HL-60/S4 (cell line): ENCODE measurements around the gene PAWR.
"Not testable (repeated sequence)": the region's sequence is repeated elsewhere in the genome, so short reads cannot be mapped to it uniquely, and the experiment has no call there.

Source experiments
- in situ Hi-C: fragments of 300-500 bp; cut with MboI; formaldehyde crosslinking; loops from 2 replicates; pipeline ENCODE4 v1.14.3; 2022; ENCODE audit warnings: low sequenced_read_pairs

Gene PAWR

DNA sequence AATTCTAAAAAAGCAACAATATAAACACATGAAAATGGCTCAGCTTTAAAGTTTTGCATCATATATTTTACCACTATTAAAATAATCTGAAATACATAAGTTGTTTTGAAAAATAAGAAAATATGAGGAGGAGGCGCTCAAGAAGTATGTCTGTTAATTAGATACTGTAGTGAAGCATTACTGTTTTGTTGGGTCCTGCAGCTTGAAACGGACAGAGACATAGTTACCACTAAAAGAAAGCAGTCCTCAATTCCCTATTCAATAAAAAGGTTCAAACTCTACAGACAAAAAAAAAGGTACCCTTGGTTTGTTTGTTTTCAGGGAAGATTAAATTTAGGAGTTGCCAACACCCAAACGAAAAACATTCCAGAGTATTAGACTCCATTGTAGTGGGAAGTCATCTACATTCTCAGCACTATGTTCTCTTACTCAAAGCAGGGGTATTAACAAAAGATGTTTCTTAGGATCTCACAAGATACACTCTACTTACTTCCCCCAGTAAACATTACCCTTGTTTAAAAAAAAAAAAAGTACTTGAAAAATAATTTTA lies 3.0 kb downstream of the PAWR start:
- in situ Hi-C loops = no loop called here

DNA sequence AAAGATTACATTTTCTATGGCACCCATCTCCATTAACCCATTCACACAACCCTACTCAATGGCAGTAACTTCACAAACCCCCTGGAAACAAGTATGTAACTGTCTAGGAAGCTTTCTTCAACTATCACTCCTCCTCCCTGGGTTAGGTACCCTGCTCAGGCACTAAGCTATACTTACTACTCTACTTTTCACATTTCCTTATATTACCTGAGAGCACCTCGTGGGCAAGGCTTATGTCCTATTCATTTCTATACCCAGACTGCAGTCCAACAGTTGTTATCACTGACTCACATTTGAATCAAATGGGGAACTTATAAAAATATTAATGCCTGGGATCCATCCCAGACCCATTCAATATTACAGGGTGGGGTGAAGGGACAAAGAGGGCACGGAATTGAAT lies 4.6 kb downstream of the PAWR start:
- in situ Hi-C loops = no loop called here

GRCh38 chr12:79685068-79685467 lies 5.7 kb downstream of the PAWR start:
- in situ Hi-C loops = no loop called here

DNA sequence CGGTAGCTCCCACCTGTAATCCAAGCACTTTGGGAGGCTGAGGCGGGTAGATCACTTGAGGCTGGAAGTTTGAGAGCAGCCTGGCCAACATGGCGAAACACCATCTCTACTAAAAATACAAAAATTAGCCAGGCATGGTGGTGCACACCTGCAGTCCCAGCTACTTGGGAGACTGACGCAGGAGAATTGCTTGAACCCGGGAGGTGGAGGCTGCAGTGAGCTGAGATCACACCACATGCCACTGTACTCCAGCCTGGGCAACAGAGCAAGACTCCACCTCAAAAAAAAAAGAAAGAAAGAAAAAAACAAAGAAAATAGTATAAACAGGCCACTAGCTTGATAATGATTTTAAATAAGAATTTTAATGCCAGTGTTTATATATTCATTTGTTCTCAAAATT lies 6.4 kb downstream of the PAWR start:
- in situ Hi-C loops = not testable (repeated sequence)

GRCh38 chr12:79682593-79682992 lies 8.2 kb downstream of the PAWR start:
- in situ Hi-C loops = no loop called here

- in situ Hi-C loops = no loop called here
Measured at GRCh38 chr12:79681008-79681590, 9.7 kb downstream of the PAWR start.

DNA sequence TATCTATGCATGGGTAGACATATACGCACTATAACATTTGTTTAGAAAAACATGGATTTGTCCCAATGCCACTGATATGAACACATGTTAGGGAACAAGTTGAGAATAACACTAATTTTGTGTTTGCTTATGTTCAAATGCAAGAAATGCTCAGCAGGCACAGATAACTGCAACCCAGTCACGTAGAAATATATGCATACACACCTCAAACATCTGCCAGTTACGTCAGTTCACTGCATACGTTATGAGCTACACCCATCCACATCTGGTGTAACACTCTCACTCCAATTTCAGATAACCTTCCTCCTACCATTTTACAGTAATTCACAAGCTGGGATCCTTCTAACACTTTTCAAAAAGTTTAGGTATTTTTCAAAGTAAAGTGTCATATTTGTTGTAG lies 10.7 kb downstream of the PAWR start:
- in situ Hi-C loops = no loop called here

DNA sequence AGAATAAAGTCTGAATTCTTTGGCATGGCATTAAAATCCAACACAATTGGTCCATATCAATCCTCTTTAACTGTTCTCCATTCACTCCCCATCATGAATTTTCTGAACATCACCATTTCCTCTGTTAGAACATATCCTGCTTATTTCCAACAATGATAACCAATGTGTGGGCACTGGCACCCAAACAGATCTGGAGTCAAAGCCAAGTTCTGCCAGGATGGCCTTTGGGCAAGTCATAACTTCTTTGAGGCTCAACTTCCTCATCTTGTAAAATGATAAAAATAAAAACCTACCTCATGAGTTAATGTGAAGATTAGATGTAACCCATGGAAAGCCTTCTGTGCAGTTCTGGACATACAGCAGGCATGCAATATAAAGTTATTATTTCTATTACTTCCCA lies 12.5 kb downstream of the PAWR start:
- in situ Hi-C loops = no loop called here

DNA sequence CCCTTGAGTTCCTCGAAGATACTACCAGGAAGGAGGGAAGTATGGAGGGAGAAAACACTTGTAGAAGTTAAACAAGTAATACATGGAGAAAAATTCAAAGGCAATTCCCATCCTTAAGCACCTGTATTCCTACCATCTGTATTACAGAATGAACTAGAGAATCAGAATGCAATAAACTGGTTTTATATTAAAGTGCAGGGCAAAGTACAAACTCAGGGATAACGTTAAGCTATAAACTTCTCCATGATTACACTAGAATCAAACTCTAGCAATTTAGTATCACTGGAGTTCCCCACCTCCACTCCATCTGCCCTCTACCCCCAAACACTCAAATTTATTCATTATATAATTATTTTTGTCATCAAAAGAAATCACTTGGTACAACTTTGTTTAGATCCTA lies 13.1 kb downstream of the PAWR start:
- in situ Hi-C loops = no loop called here

- in situ Hi-C loops = no loop called here
Measured at GRCh38 chr12:79676579-79676978, 14.2 kb downstream of the PAWR start.

- in situ Hi-C loops = no loop called here
Measured at GRCh38 chr12:79674629-79675028, 16.1 kb downstream of the PAWR start.

DNA sequence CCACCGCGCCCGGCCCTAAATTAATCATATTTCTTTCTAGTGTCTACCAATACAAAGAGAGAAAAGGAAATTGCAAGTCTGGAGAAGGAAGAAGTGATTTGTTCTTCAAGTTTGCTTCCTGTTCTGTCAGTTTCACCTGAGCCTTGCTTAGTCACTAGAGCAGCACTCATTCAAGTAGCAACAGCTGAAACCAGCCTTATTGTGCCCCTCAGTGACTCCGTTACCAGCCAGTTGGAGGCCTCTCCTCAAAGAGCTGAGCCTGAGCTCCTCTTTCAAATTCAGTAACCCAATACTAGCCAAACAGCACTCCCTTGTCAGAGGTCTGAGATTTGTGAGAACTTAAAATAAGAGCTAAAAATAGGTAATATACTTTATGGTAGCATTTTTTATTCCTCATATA lies 17.4 kb downstream of the PAWR start:
- in situ Hi-C loops = no loop called here

GRCh38 chr12:79668113-79668512 lies 22.7 kb downstream of the PAWR start:
- in situ Hi-C loops = no loop called here

DNA sequence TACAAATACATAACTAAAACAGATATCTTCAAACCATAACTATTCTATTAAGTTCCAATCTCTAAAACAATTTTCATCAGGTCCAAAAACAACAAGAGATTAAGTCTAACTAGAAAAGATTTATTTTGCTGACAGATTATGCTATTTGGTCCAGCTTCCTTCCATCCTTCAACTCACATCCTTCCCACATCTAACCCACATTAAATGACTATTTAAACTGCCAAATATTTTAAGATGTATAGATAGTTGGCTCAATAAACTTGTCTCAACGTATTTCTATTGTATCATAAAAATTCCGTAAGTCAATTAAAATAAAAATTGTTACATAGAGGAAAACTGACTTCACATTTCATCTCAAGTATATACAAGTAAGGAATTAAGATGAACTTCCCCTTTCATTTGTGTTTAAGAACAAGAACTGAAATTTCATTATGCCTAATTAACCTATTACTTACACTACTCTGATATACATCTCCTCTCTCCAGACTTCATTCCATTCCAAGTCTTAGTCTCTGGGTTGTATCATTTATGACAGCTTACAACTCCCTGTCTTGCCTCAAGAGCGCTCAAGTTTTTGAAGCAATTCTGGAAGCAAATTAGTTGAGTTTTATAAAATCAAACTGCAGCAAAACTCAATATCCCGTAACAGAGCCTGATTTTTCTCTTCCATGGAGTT lies 25.4 kb downstream of the PAWR start:
- in situ Hi-C loops = no loop called here

DNA sequence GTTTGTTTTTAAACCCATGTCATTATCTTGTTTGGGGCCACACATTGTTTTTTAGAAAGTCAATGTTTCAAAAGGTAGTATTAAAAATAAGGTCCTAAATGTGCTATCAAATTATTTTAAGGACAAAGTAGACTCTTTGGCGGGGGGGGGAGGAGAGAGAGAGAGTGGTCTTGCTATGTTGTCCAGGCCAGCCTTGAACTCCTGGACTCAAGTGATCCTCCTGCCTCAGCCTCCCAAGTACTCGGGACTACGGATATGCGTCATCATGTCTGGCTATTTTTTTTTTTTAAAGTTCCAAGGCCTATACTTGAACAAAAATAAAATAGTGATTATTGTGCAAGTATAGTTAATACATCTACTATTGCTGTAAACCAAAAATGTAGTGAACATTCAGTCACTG lies 26.2 kb downstream of the PAWR start:
- in situ Hi-C loops = no loop called here

DNA sequence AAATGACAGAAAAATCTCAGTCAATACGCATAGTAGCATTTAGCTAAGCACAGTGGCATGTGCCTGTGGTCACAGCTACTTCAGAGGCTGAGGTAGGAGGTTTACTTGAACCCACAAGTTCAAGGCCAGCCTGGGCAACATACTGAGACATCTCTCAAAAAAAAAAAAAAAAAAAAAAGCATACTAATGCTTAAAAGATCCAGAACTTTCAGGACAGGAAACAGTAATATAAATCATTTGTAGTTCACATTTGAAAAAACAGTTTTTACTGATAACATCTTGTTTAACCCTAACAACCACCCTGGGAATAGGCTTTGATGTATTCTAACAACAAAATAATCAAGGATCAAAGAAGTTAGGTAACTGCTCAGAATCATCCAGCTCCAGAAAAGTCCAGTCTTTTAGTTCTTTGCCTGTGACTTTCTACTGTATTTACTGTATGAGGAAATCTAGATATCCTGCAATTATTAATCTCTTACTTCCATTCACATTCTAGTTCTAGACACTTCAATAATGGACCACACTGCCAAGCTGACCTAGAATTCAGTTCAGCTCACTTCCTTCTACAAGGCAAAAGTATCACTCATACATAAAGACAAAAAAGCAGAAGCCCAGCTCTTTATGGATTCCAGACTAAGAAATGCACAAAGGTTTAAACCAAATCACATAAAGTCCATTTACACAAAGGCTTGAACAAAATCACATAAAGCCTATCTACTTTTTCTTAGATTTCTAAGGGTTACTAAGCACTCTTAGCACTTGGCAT lies 28.5 kb downstream of the PAWR start:
- in situ Hi-C loops = no loop called here

GRCh38 chr12:79661629-79662028 lies 29.1 kb downstream of the PAWR start:
- in situ Hi-C loops = no loop called here

DNA sequence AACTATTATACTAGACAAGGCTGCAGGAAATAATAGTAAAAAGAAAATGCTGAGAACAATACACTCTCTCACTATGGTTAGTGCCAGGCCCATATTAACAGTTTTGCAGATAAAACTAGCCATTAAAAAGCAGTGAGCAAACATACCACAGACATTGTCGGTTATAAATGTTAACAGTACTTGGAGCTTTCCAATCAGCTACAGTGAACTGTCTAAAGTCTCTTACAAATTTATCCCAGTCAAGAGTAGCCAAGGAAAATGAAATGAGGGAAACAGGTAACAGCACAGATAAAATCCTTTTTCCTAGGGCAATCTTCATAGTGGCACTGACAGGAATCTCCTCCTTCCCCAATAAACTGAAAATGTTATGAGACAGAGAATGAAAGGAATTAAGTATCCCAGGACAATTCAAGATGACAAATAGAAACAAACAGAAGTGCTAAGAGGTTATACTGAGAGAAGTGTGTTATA lies 30.8 kb downstream of the PAWR start:
- in situ Hi-C loops = no loop called here

GRCh38 chr12:79658221-79658620 lies 32.5 kb downstream of the PAWR start:
- in situ Hi-C loops = no loop called here

DNA sequence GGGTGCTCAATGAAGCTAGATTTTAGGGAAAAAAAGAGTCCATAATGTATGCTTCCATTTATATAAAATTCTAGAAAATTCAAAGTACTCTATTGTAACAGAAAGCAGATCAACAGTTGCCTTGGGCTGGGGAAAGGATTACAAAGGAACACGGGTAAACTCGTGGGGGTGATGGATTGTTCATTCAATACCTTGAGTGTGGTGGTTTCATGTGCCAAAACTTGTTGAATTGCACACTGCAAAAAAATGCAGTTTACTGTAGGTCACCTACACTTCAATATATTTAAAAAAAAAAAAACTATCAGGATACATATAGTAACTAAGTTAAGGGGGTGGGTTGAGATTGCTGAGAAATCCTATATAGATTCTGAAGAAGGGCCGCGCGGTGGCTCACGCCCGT lies 33.6 kb downstream of the PAWR start:
- in situ Hi-C loops = no loop called here

GRCh38 chr12:79655036-79655435 lies 35.7 kb downstream of the PAWR start:
- in situ Hi-C loops = no loop called here

DNA sequence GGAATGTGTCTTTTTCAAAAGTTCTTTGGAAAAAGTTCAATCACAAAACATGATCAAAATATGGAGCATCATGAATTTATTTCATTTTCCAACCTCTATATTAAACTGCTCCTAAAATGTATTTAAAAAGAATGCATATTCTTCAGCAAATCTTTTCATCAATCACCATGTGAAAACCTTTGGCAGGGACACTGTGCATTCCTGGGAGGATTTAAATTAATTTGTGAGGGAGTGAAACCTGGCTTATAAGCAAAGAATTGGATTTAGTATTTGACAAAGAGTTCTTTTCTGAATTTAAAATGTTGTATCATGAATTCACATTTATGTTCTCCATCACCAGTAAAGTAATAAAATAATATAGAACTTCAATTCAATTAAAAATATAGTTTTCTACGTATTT lies 38.2 kb downstream of the PAWR start:
- in situ Hi-C loops = no loop called here
